Head of caudate nucleus (tissue), 42 donors: ENCODE measurements around the gene TMEM184C.
A peak's percentile ranks its signal among the peaks of the same experiment; 100 is the strongest.

Experiments
- DNase-seq, 42 donors: peaks; one replicate each; pipeline versions ENCODE4 v3.0.0 to v3.0.0-alpha.2; 2020 to 2021; ENCODE audit warnings: mixed read lengths in 7 of 42
- intact Hi-C: fragments of 100-400 bp; cut with DNase I; formaldehyde crosslinking; loops from one replicate; pipeline ENCODE4 v1.15.0; 2022

The TMEM184C gene

GRCh38 chr4:147596377-147596776, 20.8 kb upstream of the TMEM184C start:
- peak in 1 of 42 donors; percentile 30 for DNase-seq
- intact Hi-C loops: no loop called here

GRCh38 chr4:147596981-147597380, 20.2 kb upstream of the TMEM184C start:
- DNase-seq: no peak
- intact Hi-C loops: no loop called here

- DNase-seq: no peak
- intact Hi-C loops: no loop called here
Observed at GRCh38 chr4:147597561-147597960, 19.6 kb upstream of the TMEM184C start.

GRCh38 chr4:147599206-147599605, 18.0 kb upstream of the TMEM184C start:
- intact Hi-C loops: no loop called here
- DNase-seq: no peak

GRCh38 chr4:147599769-147600168, 17.4 kb upstream of the TMEM184C start:
- intact Hi-C loops: no loop called here

GRCh38 chr4:147605499-147605898, 11.7 kb upstream of the TMEM184C start:
- no peak for DNase-seq
- intact Hi-C loops: no loop called here

More at GRCh38 chr4:147599769-147600168, 17.4 kb upstream of the TMEM184C start:
- DNase-seq: no peak

GRCh38 chr4:147607471-147607870, 9.7 kb upstream of the TMEM184C start:
- intact Hi-C loops: no loop called here
- DNase-seq: no peak

GRCh38 chr4:147610686-147611085, 6.5 kb upstream of the TMEM184C start:
- intact Hi-C loops: loop anchor here (10.0 kb wide), 1 partner anchor 254 kb away; no protein-coding TSS in a partner anchor

GRCh38 chr4:147616849-147617172, 386 bp upstream of the TMEM184C start:
- no peak for DNase-seq
- intact Hi-C loops: loop anchor here (10.0 kb wide), 1 partner anchor 248 kb away; no protein-coding TSS in a partner anchor

More at GRCh38 chr4:147610686-147611085, 6.5 kb upstream of the TMEM184C start:
- DNase-seq: no peak

- DNase-seq: no peak
- intact Hi-C loops: loop anchor here (10.0 kb wide), 1 partner anchor 247 kb away; no protein-coding TSS in a partner anchor
Observed at GRCh38 chr4:147617841-147618691, 869 bp downstream of the TMEM184C start.

- DNase-seq: no peak
- intact Hi-C loops: no loop called here
Observed at GRCh38 chr4:147620315-147620714, 3.1 kb downstream of the TMEM184C start.

GRCh38 chr4:147625733-147626132, 8.5 kb downstream of the TMEM184C start:
- DNase-seq: no peak
- intact Hi-C loops: no loop called here

- intact Hi-C loops: no loop called here
Observed at GRCh38 chr4:147626903-147627302, 9.7 kb downstream of the TMEM184C start.

GRCh38 chr4:147628415-147628814, 11.2 kb downstream of the TMEM184C start:
- DNase-seq: no peak
- intact Hi-C loops: no loop called here

More at GRCh38 chr4:147626903-147627302, 9.7 kb downstream of the TMEM184C start:
- no peak for DNase-seq

GRCh38 chr4:147629783-147630730, 12.9 kb downstream of the TMEM184C start:
- intact Hi-C loops: no loop called here
- no peak for DNase-seq

- intact Hi-C loops: no loop called here
- no peak for DNase-seq
Observed at GRCh38 chr4:147633113-147633512, 15.9 kb downstream of the TMEM184C start.

GRCh38 chr4:147633643-147634042, 16.4 kb downstream of the TMEM184C start:
- intact Hi-C loops: no loop called here

GRCh38 chr4:147635348-147635747, 18.2 kb downstream of the TMEM184C start:
- intact Hi-C loops: no loop called here
- DNase-seq: no peak

More at GRCh38 chr4:147633643-147634042, 16.4 kb downstream of the TMEM184C start:
- no peak for DNase-seq

- no peak for DNase-seq
- intact Hi-C loops: no loop called here
Observed at GRCh38 chr4:147638365-147638764, 21.2 kb downstream of the TMEM184C start.

- intact Hi-C loops: no loop called here
- no peak for DNase-seq
Observed at GRCh38 chr4:147638942-147639341, 21.7 kb downstream of the TMEM184C start.
